Lower leg skin (tissue), 3 donors: ENCODE data around the gene KBTBD12.

ENCODE experiments used
- POLR2A ChIP-seq, 2 donors: fragments of 450-650 bp; IDR thresholded peaks; one replicate each; pipeline ENCODE4 v1.6.1; 2016 to 2017; ENCODE audit warnings: antibody characterized with exemption in 2 of 2, mild to moderate bottlenecking in 1 of 2, moderate library complexity in 1 of 2
- TF ChIP-seq, protein P1 (sequence below), 3 donors: fragments of 450-650 bp; IDR thresholded peaks; one replicate each; pipeline ENCODE4 v1.5.1; 2016; ENCODE audit warnings: antibody characterized with exemption in 3 of 3, mild to moderate bottlenecking in 3 of 3, moderate library complexity in 2 of 3

DNA sequence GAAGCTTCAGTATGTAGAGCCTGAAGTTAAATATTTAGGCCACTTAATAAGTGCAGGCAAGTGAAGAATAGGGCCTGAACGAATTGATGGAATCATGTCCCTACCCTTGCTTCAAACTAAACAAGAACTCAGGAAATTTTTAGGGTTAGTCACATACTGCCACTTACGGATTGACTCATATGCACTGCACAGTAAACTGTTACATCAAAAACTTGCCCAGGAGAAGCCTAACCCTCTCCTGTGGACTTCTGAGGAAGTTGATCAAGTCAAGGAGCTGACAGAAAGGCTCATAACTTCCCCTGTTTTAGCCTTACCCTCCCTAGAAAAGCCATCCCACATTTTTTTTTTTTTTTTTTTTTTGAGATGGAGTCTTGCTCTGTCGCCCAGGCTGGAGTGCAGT, 20.6 kb upstream of the KBTBD12 start:
- TF ChIP-seq, protein P1, sequence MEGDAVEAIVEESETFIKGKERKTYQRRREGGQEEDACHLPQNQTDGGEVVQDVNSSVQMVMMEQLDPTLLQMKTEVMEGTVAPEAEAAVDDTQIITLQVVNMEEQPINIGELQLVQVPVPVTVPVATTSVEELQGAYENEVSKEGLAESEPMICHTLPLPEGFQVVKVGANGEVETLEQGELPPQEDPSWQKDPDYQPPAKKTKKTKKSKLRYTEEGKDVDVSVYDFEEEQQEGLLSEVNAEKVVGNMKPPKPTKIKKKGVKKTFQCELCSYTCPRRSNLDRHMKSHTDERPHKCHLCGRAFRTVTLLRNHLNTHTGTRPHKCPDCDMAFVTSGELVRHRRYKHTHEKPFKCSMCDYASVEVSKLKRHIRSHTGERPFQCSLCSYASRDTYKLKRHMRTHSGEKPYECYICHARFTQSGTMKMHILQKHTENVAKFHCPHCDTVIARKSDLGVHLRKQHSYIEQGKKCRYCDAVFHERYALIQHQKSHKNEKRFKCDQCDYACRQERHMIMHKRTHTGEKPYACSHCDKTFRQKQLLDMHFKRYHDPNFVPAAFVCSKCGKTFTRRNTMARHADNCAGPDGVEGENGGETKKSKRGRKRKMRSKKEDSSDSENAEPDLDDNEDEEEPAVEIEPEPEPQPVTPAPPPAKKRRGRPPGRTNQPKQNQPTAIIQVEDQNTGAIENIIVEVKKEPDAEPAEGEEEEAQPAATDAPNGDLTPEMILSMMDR (IDR thresholded peaks at IDR 0.05), result no peak
- no peak for TF ChIP-seq POLR2A (IDR thresholded peaks at IDR 0.05)
